GM19099 (cell line): ENCODE results near the gene RPS19.

Source experiments
- POLR2A ChIP-seq: IDR thresholded peaks from 3 replicates; pipeline ENCODE4 v1.6.1; 2011; ENCODE audit warnings: low read depth; ENCODE audit not compliant: insufficient read length; ENCODE audit errors: extremely low read depth

Gene RPS19

DNA sequence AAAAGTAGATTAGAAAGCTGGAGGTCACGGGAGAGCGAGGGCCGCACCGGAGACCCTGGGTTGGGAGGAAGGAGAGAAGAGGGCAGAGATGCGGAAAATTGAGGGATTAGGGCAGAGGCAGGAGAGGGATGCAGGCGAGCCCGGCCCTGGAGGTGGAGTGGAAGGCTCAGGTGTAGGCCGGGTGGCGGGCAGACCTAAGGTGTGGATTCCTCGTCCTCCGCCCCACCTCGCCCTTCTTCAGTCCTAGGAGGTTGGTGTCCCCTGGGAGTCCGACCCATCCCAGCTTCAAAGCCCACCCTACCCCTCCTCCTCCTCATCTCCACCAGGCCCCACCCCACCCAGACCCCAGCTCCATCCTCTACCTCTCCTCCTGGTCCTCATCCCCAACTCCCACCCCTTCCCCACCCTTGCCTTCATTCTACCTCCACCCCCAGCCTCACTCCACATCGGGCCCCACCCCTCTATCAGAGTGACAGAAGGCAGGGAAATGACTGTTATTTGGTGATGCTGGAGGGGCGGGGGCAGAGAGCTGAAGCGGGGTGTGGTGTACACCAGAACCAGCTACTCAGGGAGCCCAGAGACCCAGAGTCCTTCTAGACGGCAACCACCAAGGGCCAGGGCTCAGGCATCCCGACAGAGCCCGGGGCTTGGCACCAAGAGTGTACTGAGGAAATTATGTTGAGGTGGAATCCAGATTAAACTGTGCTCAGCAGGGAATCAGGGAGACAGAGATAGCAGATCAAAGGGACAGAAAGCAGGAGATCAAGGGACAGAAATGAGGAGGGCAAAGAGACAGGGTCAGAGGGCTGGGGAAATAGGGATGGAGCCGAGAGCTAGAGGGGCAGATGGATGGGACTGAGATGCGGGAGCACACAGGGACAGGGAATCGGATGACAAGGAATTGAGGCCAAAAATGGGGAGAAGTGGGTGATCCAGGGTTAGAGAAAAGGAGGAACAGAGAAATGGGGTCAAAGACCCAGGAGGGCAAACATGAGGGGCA, 61.8 kb downstream of the RPS19 start:
- TF ChIP-seq POLR2A: no peak
